ENCODE measurements around the gene SENP3. TPM values are rescaled to one million over a fixed set of nuclear protein-coding genes. Genes with fewer than 3 reads are reported as not detected.
A peak's percentile ranks its signal among the peaks of the same experiment; 100 is the strongest.

Gene SENP3
- total and polyA plus RNA-seq, 2 of the 4 experiments (the other 2 are of a cell fraction), result 82.4 to 120 TPM

DNA sequence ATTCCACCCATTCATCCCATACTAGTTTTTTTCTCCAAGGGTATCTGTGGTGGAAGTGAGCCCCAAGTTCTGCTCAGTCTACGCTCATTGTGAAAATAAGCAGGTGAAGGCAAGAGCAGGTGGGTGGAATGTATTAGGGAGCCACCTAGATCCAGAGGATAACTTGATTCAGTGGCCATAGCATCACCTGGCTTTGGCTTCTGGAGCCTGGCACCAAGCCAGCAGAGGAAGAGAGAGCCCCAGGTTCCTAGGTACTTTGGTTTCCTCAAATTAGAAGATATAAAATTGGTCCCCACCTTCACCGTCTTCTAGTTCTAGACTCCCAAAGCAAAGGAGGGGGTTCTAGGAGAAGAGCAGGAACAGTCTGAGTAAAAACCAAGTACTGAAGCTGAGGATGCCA, 48.9 kb downstream of the SENP3 start:
- ChIA-PET POLR2A (ENCODE audit: unreplicated experiment) (no interaction called here), CTCF (no interaction called here)
- Histone ChIP-seq H3K4ac (ENCODE audit: low read depth, low read length) (no peak overlapping the region), H2AK5ac (ENCODE audit: low read depth, low read length) (no peak overlapping the region), H2BK15ac (ENCODE audit: low read depth, low read length) (no peak overlapping the region), H3K9ac (ENCODE audit: low read depth, low read length) (no peak overlapping the region), H2AK9ac (replicated peaks; ENCODE audit: low read depth, low read length, poor library complexity) (no peak overlapping the region), H3K79me1 (ENCODE audit: low read depth in 1 of 2, low read length in 2 of 2) (peaks cover 50 to 74% of the 10 kb centered on the region in 2 experiments), H3K14ac (replicated peaks; ENCODE audit: low read depth, low read length) (no peak overlapping the region), H3K27me3 (ENCODE audit: control insufficient read depth, insufficient read depth, low read length) (no peaks in the 10 kb centered on the region), H4K91ac (ENCODE audit: insufficient read depth, low read depth, low read length) (no peak overlapping the region), H3K56ac (ENCODE audit: extremely low read depth, insufficient read depth, low read length) (no peak overlapping the region), H2BK5ac (ENCODE audit: low read depth, low read length, poor library complexity, severe bottlenecking) (no peak overlapping the region), H3K9me3 (ENCODE audit: control insufficient read depth, insufficient read depth, low read length) (no peaks in the 10 kb centered on the region), H3K36me3 (ENCODE audit: control insufficient read depth, insufficient read depth, low read length) (peaks cover 9% of the 10 kb centered on the region), H3K4me1 (ENCODE audit: control insufficient read depth, insufficient read depth, low read length) (peaks cover 9% of the 10 kb centered on the region), H3K27ac (ENCODE audit: insufficient read depth, low read length) (no peak overlapping the region), H3K9me1 (ENCODE audit: insufficient read depth, low read length) (peaks cover 16% of the 10 kb centered on the region), H4K8ac (ENCODE audit: low read depth in 2 of 2, low read length in 2 of 2) (no peak overlapping the region), H4K20me1 (ENCODE audit: insufficient read depth, low read length) (peaks cover 62% of the 10 kb centered on the region), H3K4me3 (ENCODE audit: insufficient read depth, low read depth, low read length) (no peak overlapping the region), H3K23ac (ENCODE audit: low read depth, low read length) (0 out of 2 replicates have a peak overlapping the region, but pooled peaks have one; percentile 59), H2AFZ (replicated peaks; ENCODE audit: low read length, poor library complexity) (no peak overlapping the region), H3K4me2 (ENCODE audit: low read depth, low read length) (no peak overlapping the region), H3K18ac (ENCODE audit: low read depth, low read length) (no peak overlapping the region), H4K5ac (ENCODE audit: low read depth, low read length) (no peak overlapping the region), H2BK20ac (ENCODE audit: low read depth, low read length) (no peak overlapping the region), H2BK120ac (ENCODE audit: low read depth, low read length) (no peak overlapping the region)
- intact Hi-C loops (cut with micrococcal nuclease) (no loop called here), dilution Hi-C loops (cut with HindIII; ENCODE audit: low sequenced_read_pairs, unreplicated experiment) (no loop called here), in situ Hi-C loops (cut with MboI; ENCODE audit: low sequenced_read_pairs) (no loop called here)
- BruUV-seq (replicated peaks), result no TSS peak
- no CpG with 5 or more reads among the region's 2 CpGs for WGBS, 2 experiments (ENCODE audit: extremely low coverage in 2 of 2, insufficient read length in 1 of 2)
- ATAC-seq (ENCODE audit: low read depth) (no peak), DNase-seq (no peak)
- TF ChIP-seq RFX5 (IDR thresholded peaks at IDR 0.05; ENCODE audit: low read depth, low read length), result no peak
- TF ChIP-seq RCOR1 (IDR thresholded peaks at IDR 0.05; ENCODE audit: insufficient replicate concordance, low read length), result no peak
- TF ChIP-seq CEBPB (IDR thresholded peaks at IDR 0.05; ENCODE audit: low read depth, low read length), result no peak
- TF ChIP-seq, protein P1, sequence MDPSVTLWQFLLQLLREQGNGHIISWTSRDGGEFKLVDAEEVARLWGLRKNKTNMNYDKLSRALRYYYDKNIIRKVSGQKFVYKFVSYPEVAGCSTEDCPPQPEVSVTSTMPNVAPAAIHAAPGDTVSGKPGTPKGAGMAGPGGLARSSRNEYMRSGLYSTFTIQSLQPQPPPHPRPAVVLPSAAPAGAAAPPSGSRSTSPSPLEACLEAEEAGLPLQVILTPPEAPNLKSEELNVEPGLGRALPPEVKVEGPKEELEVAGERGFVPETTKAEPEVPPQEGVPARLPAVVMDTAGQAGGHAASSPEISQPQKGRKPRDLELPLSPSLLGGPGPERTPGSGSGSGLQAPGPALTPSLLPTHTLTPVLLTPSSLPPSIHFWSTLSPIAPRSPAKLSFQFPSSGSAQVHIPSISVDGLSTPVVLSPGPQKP (IDR thresholded peaks at IDR 0.05; ENCODE audit: borderline replicate concordance, low read depth, low read length), result no peak
- TF ChIP-seq MXI1 (IDR thresholded peaks at IDR 0.05; ENCODE audit: borderline replicate concordance, low read depth, low read length), result no peak
- no peak for TF ChIP-seq CHD1 (IDR thresholded peaks at IDR 0.05; ENCODE audit: low read depth, low read length)
- no peak for TF ChIP-seq BHLHE40 (IDR thresholded peaks at IDR 0.05; ENCODE audit: low read depth, low read length)
- TF ChIP-seq, protein P2, sequence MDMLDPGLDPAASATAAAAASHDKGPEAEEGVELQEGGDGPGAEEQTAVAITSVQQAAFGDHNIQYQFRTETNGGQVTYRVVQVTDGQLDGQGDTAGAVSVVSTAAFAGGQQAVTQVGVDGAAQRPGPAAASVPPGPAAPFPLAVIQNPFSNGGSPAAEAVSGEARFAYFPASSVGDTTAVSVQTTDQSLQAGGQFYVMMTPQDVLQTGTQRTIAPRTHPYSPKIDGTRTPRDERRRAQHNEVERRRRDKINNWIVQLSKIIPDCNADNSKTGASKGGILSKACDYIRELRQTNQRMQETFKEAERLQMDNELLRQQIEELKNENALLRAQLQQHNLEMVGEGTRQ (IDR thresholded peaks at IDR 0.05; ENCODE audit: low read depth, low read length), result no peak
- no peak for TF ChIP-seq MAFK (IDR thresholded peaks at IDR 0.05; ENCODE audit: low read depth, low read length)
- TF ChIP-seq, protein P3, sequence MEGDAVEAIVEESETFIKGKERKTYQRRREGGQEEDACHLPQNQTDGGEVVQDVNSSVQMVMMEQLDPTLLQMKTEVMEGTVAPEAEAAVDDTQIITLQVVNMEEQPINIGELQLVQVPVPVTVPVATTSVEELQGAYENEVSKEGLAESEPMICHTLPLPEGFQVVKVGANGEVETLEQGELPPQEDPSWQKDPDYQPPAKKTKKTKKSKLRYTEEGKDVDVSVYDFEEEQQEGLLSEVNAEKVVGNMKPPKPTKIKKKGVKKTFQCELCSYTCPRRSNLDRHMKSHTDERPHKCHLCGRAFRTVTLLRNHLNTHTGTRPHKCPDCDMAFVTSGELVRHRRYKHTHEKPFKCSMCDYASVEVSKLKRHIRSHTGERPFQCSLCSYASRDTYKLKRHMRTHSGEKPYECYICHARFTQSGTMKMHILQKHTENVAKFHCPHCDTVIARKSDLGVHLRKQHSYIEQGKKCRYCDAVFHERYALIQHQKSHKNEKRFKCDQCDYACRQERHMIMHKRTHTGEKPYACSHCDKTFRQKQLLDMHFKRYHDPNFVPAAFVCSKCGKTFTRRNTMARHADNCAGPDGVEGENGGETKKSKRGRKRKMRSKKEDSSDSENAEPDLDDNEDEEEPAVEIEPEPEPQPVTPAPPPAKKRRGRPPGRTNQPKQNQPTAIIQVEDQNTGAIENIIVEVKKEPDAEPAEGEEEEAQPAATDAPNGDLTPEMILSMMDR (conservative IDR thresholded peaks at IDR 0.05; ENCODE audit: low read depth, low read length), result no peak
- TF ChIP-seq POLR2A (IDR thresholded peaks at IDR 0.05; ENCODE audit: low read depth, low read length), result no peak
- no peak for TF ChIP-seq RAD21 (IDR thresholded peaks at IDR 0.05; ENCODE audit: low read length)
- no peak for TF ChIP-seq MAZ (IDR thresholded peaks at IDR 0.05; ENCODE audit: borderline replicate concordance, low read depth, low read length)
- TF ChIP-seq SMC3 (IDR thresholded peaks at IDR 0.05; ENCODE audit: low read depth, low read length), result no peak
- TF ChIP-seq FOS (IDR thresholded peaks at IDR 0.05; ENCODE audit: low read depth, low read length), result no peak
- no peak for TF ChIP-seq NFE2L2 (IDR thresholded peaks at IDR 0.05; ENCODE audit: low read depth, low read length)

All from IMR-90 (cell line).